ENCODE measurements around the gene AHCTF1.
"Not testable (repeated sequence)": the region's sequence is repeated elsewhere in the genome, so short reads cannot be mapped to it uniquely, and the experiment has no call there.

Gene AHCTF1

GRCh38 chr1:246831543-246831942, 100.2 kb downstream of the AHCTF1 start:
- DNase-seq = no peak

- no peak for DNase-seq
These were observed 102.9 kb downstream of the AHCTF1 start for GRCh38 chr1:246828818-246829217.

GRCh38 chr1:246827396-246827795, 104.4 kb downstream of the AHCTF1 start:
- DNase-seq = no peak

GRCh38 chr1:246825557-246826175, 106.1 kb downstream of the AHCTF1 start:
- no peak for DNase-seq

- no peak for DNase-seq
These were observed 107.2 kb downstream of the AHCTF1 start for GRCh38 chr1:246824541-246824940.

GRCh38 chr1:246822154-246822553, 109.6 kb downstream of the AHCTF1 start:
- not testable (repeated sequence) for DNase-seq

- DNase-seq = no peak
These were observed 111.1 kb downstream of the AHCTF1 start for GRCh38 chr1:246820666-246821065.

GRCh38 chr1:246817778-246818177, 114.0 kb downstream of the AHCTF1 start:
- DNase-seq = not testable (repeated sequence)

GRCh38 chr1:246815693-246816270, 116.0 kb downstream of the AHCTF1 start:
- no peak for DNase-seq

- DNase-seq = no peak
These were observed 116.9 kb downstream of the AHCTF1 start for GRCh38 chr1:246814890-246815289.

- DNase-seq = not testable (repeated sequence)
These were observed 118.4 kb downstream of the AHCTF1 start for GRCh38 chr1:246813325-246813724.

- DNase-seq = no peak
These were observed 119.8 kb downstream of the AHCTF1 start for GRCh38 chr1:246811985-246812384.

GRCh38 chr1:246809473-246809872, 122.3 kb downstream of the AHCTF1 start:
- no peak for DNase-seq

GRCh38 chr1:246805135-246805716, 126.5 kb downstream of the AHCTF1 start:
- no peak for DNase-seq

GRCh38 chr1:246803883-246804282, 127.9 kb downstream of the AHCTF1 start:
- no peak for DNase-seq

GRCh38 chr1:246803373-246803772, 128.4 kb downstream of the AHCTF1 start:
- DNase-seq = no peak

- no peak for DNase-seq
These were observed 130.3 kb downstream of the AHCTF1 start for GRCh38 chr1:246801241-246802020.

GRCh38 chr1:246800756-246801155, 131.0 kb downstream of the AHCTF1 start:
- no peak for DNase-seq

GRCh38 chr1:246800356-246800755, 131.4 kb downstream of the AHCTF1 start:
- no peak for DNase-seq

- DNase-seq = no peak
These were observed 132.9 kb downstream of the AHCTF1 start for GRCh38 chr1:246798606-246799496.

- DNase-seq = no peak
These were observed 133.6 kb downstream of the AHCTF1 start for GRCh38 chr1:246798107-246798506.

GRCh38 chr1:246797597-246797996, 134.2 kb downstream of the AHCTF1 start:
- DNase-seq = no peak

- DNase-seq = no peak
These were observed 134.6 kb downstream of the AHCTF1 start for GRCh38 chr1:246797157-246797556.

Measured in activated naive CD4-positive, alpha-beta T cell (primary cell).